IMR-90 (cell line): ENCODE measurements around the gene SEPTIN5. TPM values are rescaled to one million over a fixed set of nuclear protein-coding genes. Genes with fewer than 3 reads are reported as not detected.

Source experiments
- ATAC-seq: fragments of 200-7000 bp; cut with Tn5 transposase; 2 replicates; pipeline ENCODE4 v1.9.1; 2020; ENCODE audit warnings: low read depth, mild to moderate bottlenecking, moderate library complexity
- BruUV-seq: library from RNA; stranded (reverse); fragments of 400-500 nt; replicated peaks from 2 replicates; lab custom pipeline; 2021; lab: Mats Ljungman, UMichigan
- CTCF ChIA-PET: fragments of 300-600 bp; formaldehyde crosslinking; extraction: SDS; loops from one replicate; lab custom pipeline; 2021; ENCODE audit warnings: antibody characterized with exemption; lab: Yijun Ruan, JAX
- POLR2A ChIA-PET: fragments of 300-600 bp; sonication (Branson Sonifier 250); formaldehyde crosslinking; loops from one replicate; lab custom pipeline; 2022; ENCODE audit warnings: antibody characterized with exemption; ENCODE audit not compliant: unreplicated experiment; lab: Charles Lee
- DNase-seq: peaks from one replicate; pipeline ENCODE4 v3.0.0; 2013
- H2AFZ ChIP-seq: replicated peaks from 2 replicates; pipeline ENCODE3; 2013; ENCODE audit warnings: low read length, mild to moderate bottlenecking; ENCODE audit not compliant: poor library complexity
- H2AK5ac ChIP-seq: 2 replicates; pipeline ENCODE4 v1.6.1; 2013; ENCODE audit warnings: low read depth, low read length, inconsistent platforms
- H2AK9ac ChIP-seq: replicated peaks from 2 replicates; pipeline ENCODE3; 2013; ENCODE audit warnings: mild to moderate bottlenecking, low read depth, low read length, moderate library complexity; ENCODE audit not compliant: poor library complexity
- H2BK120ac ChIP-seq: 2 replicates; pipeline ENCODE4 v1.6.1; 2013; ENCODE audit warnings: low read depth, low read length, inconsistent platforms
- H2BK15ac ChIP-seq: 3 replicates; pipeline ENCODE4 v1.6.1; 2013; ENCODE audit warnings: low read depth, low read length, inconsistent platforms
- H2BK20ac ChIP-seq: 2 replicates; pipeline ENCODE4 v1.6.1; 2013; ENCODE audit warnings: low read depth, mild to moderate bottlenecking, inconsistent platforms, low read length, moderate library complexity
- H2BK5ac ChIP-seq: 2 replicates; pipeline ENCODE4 v1.6.1; 2013; ENCODE audit warnings: mild to moderate bottlenecking, low read depth, low read length, inconsistent platforms; ENCODE audit not compliant: poor library complexity, severe bottlenecking
- H3K14ac ChIP-seq: replicated peaks from 2 replicates; pipeline ENCODE4 v1.6.1; 2013; ENCODE audit warnings: low read depth, low read length, inconsistent platforms
- H3K18ac ChIP-seq: 2 replicates; pipeline ENCODE4 v1.6.1; 2013; ENCODE audit warnings: low read depth, low read length, control low read depth
- H3K23ac ChIP-seq: 2 replicates; pipeline ENCODE4 v1.6.1; 2013; ENCODE audit warnings: low read depth, low read length, inconsistent platforms
- H3K27ac ChIP-seq: 2 replicates; pipeline ENCODE4 v1.5.1; 2013; ENCODE audit warnings: mild to moderate bottlenecking, control low read depth, low read length; ENCODE audit not compliant: insufficient read depth
- H3K27me3 ChIP-seq: 2 replicates; pipeline ENCODE4 v1.6.1; 2013; ENCODE audit warnings: low read length; ENCODE audit not compliant: control insufficient read depth, insufficient read depth
- H3K36me3 ChIP-seq: 2 replicates; pipeline ENCODE4 v1.6.1; 2013; ENCODE audit warnings: low read length, mixed read lengths; ENCODE audit not compliant: control insufficient read depth, insufficient read depth
- H3K4ac ChIP-seq: 2 replicates; pipeline ENCODE4 v1.6.1; 2013; ENCODE audit warnings: low read depth, low read length, inconsistent platforms
- H3K4me1 ChIP-seq: 2 replicates; pipeline ENCODE4 v1.6.1; 2013; ENCODE audit warnings: low read length, mixed read lengths; ENCODE audit not compliant: control insufficient read depth, insufficient read depth
- H3K4me2 ChIP-seq: 2 replicates; pipeline ENCODE4 v1.6.1; 2013; ENCODE audit warnings: low read depth, mild to moderate bottlenecking, control low read depth, low read length, moderate library complexity
- H3K4me3 ChIP-seq: 2 replicates; pipeline ENCODE4 v1.5.1; 2013; ENCODE audit warnings: low read depth, mild to moderate bottlenecking, control low read depth, low read length, moderate library complexity; ENCODE audit not compliant: insufficient read depth
- H3K56ac ChIP-seq: 2 replicates; pipeline ENCODE4 v1.6.1; 2013; ENCODE audit warnings: low read length, inconsistent platforms; ENCODE audit not compliant: insufficient read depth; ENCODE audit errors: extremely low read depth
- H3K79me1 ChIP-seq, 2 experiments: 2 replicates each; pipeline ENCODE4 v1.6.1; 2013; ENCODE audit warnings: low read length in 2 of 2, inconsistent platforms in 1 of 2, low read depth in 1 of 2
- H3K9ac ChIP-seq: 2 replicates; pipeline ENCODE4 v1.6.1; 2013; ENCODE audit warnings: low read depth, low read length, control low read depth
- H3K9me1 ChIP-seq: 2 replicates; pipeline ENCODE4 v1.6.1; 2013; ENCODE audit warnings: low read length, inconsistent platforms; ENCODE audit not compliant: insufficient read depth
- H3K9me3 ChIP-seq: 2 replicates; pipeline ENCODE4 v1.6.1; 2013; ENCODE audit warnings: low read length; ENCODE audit not compliant: control insufficient read depth, insufficient read depth
- H4K20me1 ChIP-seq: 2 replicates; pipeline ENCODE4 v1.6.1; 2013; ENCODE audit warnings: low read length, inconsistent platforms; ENCODE audit not compliant: insufficient read depth
- H4K5ac ChIP-seq: 2 replicates; pipeline ENCODE4 v1.6.1; 2013; ENCODE audit warnings: mild to moderate bottlenecking, low read depth, low read length, control low read depth
- H4K8ac ChIP-seq, 2 experiments: 2 replicates each; pipeline ENCODE4 v1.6.1; 2013; ENCODE audit warnings: low read depth in 2 of 2, low read length in 2 of 2, control low read depth in 1 of 2, inconsistent platforms in 1 of 2
- H4K91ac ChIP-seq: 2 replicates; pipeline ENCODE4 v1.6.1; 2013; ENCODE audit warnings: low read depth, low read length, inconsistent platforms; ENCODE audit not compliant: insufficient read depth
- BHLHE40 ChIP-seq: fragments of 150-350 bp; IDR thresholded peaks from 2 replicates; pipeline ENCODE4 v1.6.1; 2016; ENCODE audit warnings: mild to moderate bottlenecking, low read depth, low read length
- CEBPB ChIP-seq: IDR thresholded peaks from 2 replicates; pipeline ENCODE4 v1.6.1; 2012; ENCODE audit warnings: low read depth, low read length, improper control_type of control experiment
- CTCF ChIP-seq: conservative IDR thresholded peaks from 2 replicates; pipeline ENCODE4 v1.5.1; 2012; ENCODE audit warnings: mild to moderate bottlenecking, low read depth, low read length, improper control_type of control experiment
- ELK1 ChIP-seq: fragments of 150-350 bp; IDR thresholded peaks from 2 replicates; pipeline ENCODE4 v1.6.1; 2016; ENCODE audit warnings: low read depth, mild to moderate bottlenecking, low read length, moderate library complexity, borderline replicate concordance
- FOS ChIP-seq: fragments of 150-350 bp; IDR thresholded peaks from 2 replicates; pipeline ENCODE4 v1.6.1; 2016; ENCODE audit warnings: low read depth, low read length
- MAFK ChIP-seq: IDR thresholded peaks from 2 replicates; pipeline ENCODE4 v1.6.1; 2012; ENCODE audit warnings: low read depth, low read length, improper control_type of control experiment
- MAZ ChIP-seq: IDR thresholded peaks from 2 replicates; pipeline ENCODE4 v1.6.1; 2012; ENCODE audit warnings: low read depth, mild to moderate bottlenecking, low read length, improper control_type of control experiment, moderate library complexity, borderline replicate concordance
- MXI1 ChIP-seq: IDR thresholded peaks from 2 replicates; pipeline ENCODE4 v1.6.1; 2012; ENCODE audit warnings: low read depth, mild to moderate bottlenecking, low read length, moderate library complexity, borderline replicate concordance
- NFE2L2 ChIP-seq: fragments of 150-350 bp; IDR thresholded peaks from 2 replicates; pipeline ENCODE4 v1.6.1; 2016; ENCODE audit warnings: low read depth, mild to moderate bottlenecking, low read length
- RCOR1 ChIP-seq: IDR thresholded peaks from 2 replicates; pipeline ENCODE4 v1.6.1; 2012; ENCODE audit warnings: mild to moderate bottlenecking, low read length, improper control_type of control experiment; ENCODE audit not compliant: insufficient replicate concordance
- SMC3 ChIP-seq: fragments of 150-350 bp; IDR thresholded peaks from 2 replicates; pipeline ENCODE4 v1.6.1; 2016; ENCODE audit warnings: low read depth, mild to moderate bottlenecking, antibody characterized with exemption, low read length, moderate library complexity
- USF2 ChIP-seq: fragments of 150-350 bp; IDR thresholded peaks from 2 replicates; pipeline ENCODE4 v1.6.1; 2017; ENCODE audit warnings: mild to moderate bottlenecking, antibody characterized with exemption, low read length, low read depth
- WGBS, 2 experiments: methylation state at CpG; one replicate each; pipeline versions ENCODE4 v1.1.5 to v1.1.7; 2013; ENCODE audit warnings: missing lambda C conversion rate in 2 of 2; ENCODE audit not compliant: insufficient read length in 1 of 2; ENCODE audit errors: extremely low coverage in 2 of 2; 5-methylcytosine and 5-hydroxymethylcytosine counted together
- dilution Hi-C: fragments of 300-500 bp; cut with HindIII; formaldehyde crosslinking; loops from one replicate; pipeline ENCODE4 v1.14.3; 2018; ENCODE audit warnings: low sequenced_read_pairs; ENCODE audit not compliant: unreplicated experiment
- in situ Hi-C: fragments of 300-500 bp; cut with MboI; formaldehyde crosslinking; loops from 3 replicates; pipeline ENCODE4 v1.14.3; 2019; ENCODE audit warnings: low sequenced_read_pairs, inconsistent platforms, mixed read lengths
- intact Hi-C: fragments of 100-400 bp; cut with micrococcal nuclease; formaldehyde crosslinking; loops from 2 replicates; pipeline ENCODE4 v1.10.0; 2022
- polyA plus RNA-seq, 3 experiments: library from polyadenylated mRNA; depleted of rRNA; stranded (reverse); fragments of >200 nt; gene quantifications; 2 replicates each; pipeline ENCODE4 v1.2.3, GENCODE V29; 2012; ENCODE audit warnings: low replicate concordance in 1 of 3
- total RNA-seq: library from RNA; depleted of rRNA; stranded (reverse); fragments of >200 nt; gene quantifications from 2 replicates; pipeline ENCODE4 v1.2.3, GENCODE V29; 2012

Gene SEPTIN5
- total and polyA plus RNA-seq, 2 of the 4 experiments (the other 2 are of a cell fraction) = 16.8 to 20.7 TPM

GRCh38 chr22:19735665-19736510 is 21.6 kb downstream of the SEPTIN5 start:
- Histone ChIP-seq H3K56ac (no peak overlapping the region), H3K18ac (no peak overlapping the region), H3K23ac (no peak overlapping the region), H4K8ac (no peak overlapping the region), H4K20me1 (no peaks in the 10 kb centered on the region), H2AK5ac (no peak overlapping the region), H4K5ac (no peak overlapping the region), H3K14ac (no peak overlapping the region), H3K9ac (no peak overlapping the region), H3K27ac (no peak overlapping the region), H4K91ac (no peak overlapping the region), H3K4me3 (no peak overlapping the region), H2BK120ac (no peak overlapping the region), H2BK20ac (no peak overlapping the region), H2BK5ac (no peak overlapping the region), H3K36me3 (no peaks in the 10 kb centered on the region), H2AFZ (no peak overlapping the region), H3K27me3 (peaks cover 12% of the 10 kb centered on the region; the same call in 1 of the 2 replicates), H3K4me1 (peaks cover 2% of the 10 kb centered on the region), H2AK9ac (no peak overlapping the region), H3K9me3 (no peaks in the 10 kb centered on the region), H2BK15ac (no peak overlapping the region), H3K4ac (no peak overlapping the region), H3K9me1 (no peaks in the 10 kb centered on the region), H3K79me1 (no peaks in the 10 kb centered on the region), H3K4me2 (no peak overlapping the region)
- ATAC-seq = no peak
- no peak for DNase-seq
- dilution Hi-C loops (no loop called here), in situ Hi-C loops (no loop called here), intact Hi-C loops (no loop called here)
- POLR2A ChIA-PET = interaction anchor here (0.6 kb wide), 1 partner anchor 584 kb away, joined by 4 read pairs; the partner anchor contains the start of gene DGCR6L
- TF ChIP-seq MXI1 = no peak
- TF ChIP-seq MAZ = no peak
- no peak for TF ChIP-seq SMC3
- TF ChIP-seq ELK1 = no peak
- no peak for TF ChIP-seq MAFK
- TF ChIP-seq BHLHE40 = no peak
- no peak for TF ChIP-seq CEBPB
- no peak for TF ChIP-seq FOS
- no peak for TF ChIP-seq NFE2L2
- no peak for TF ChIP-seq CTCF
- no peak for TF ChIP-seq RCOR1
- TF ChIP-seq USF2 = no peak
- WGBS, 2 experiments = 74% methylated on average over 15 of the region's 21 CpGs; no CpG with 5 or more reads in 1 of the 2 experiments
- CTCF ChIA-PET = no interaction called here
- no TSS peak for BruUV-seq
